GM23248 (cell line): ENCODE data around the gene CKAP4. TPM values are rescaled to one million over a fixed set of nuclear protein-coding genes. Genes with fewer than 3 reads are reported as not detected.

ENCODE experiments used
- DNase-seq: peaks from one replicate; pipeline ENCODE4 v3.0.0-alpha.2; 2015
- H2AFZ ChIP-seq: fragments of 200-600 bp; sonication (generic); 2 replicates; pipeline ENCODE4 v1.6.1; 2016; ENCODE audit warnings: antibody characterized with exemption
- H3F3A ChIP-seq: fragments of 200-600 bp; sonication (generic); 2 replicates; pipeline ENCODE4 v1.6.1; 2016; ENCODE audit warnings: mild to moderate bottlenecking, antibody characterized with exemption, mixed run types; ENCODE audit not compliant: insufficient read depth
- H3K27ac ChIP-seq: fragments of 200-600 bp; sonication (generic); 2 replicates; pipeline ENCODE4 v1.5.1; 2016; ENCODE audit warnings: mild to moderate bottlenecking
- H3K27me3 ChIP-seq: fragments of 200-600 bp; sonication (generic); replicated peaks from 2 replicates; pipeline ENCODE4 v1.6.1; 2016; ENCODE audit warnings: mild to moderate bottlenecking; ENCODE audit not compliant: insufficient read depth
- H3K36me3 ChIP-seq: fragments of 200-600 bp; sonication (generic); 2 replicates; pipeline ENCODE4 v1.6.1; 2016; ENCODE audit warnings: low read depth, mild to moderate bottlenecking
- H3K4me1 ChIP-seq: fragments of 200-600 bp; sonication (generic); 2 replicates; pipeline ENCODE4 v1.6.1; 2016; ENCODE audit warnings: mild to moderate bottlenecking; ENCODE audit not compliant: insufficient read depth
- H3K4me2 ChIP-seq: fragments of 200-600 bp; sonication (generic); one replicate; pipeline ENCODE4 v1.6.1; 2016; ENCODE audit warnings: mild to moderate bottlenecking; ENCODE audit not compliant: unreplicated experiment
- H3K4me3 ChIP-seq: fragments of 200-600 bp; sonication (generic); 2 replicates; pipeline ENCODE4 v1.5.1; 2016; ENCODE audit warnings: mild to moderate bottlenecking
- H3K79me2 ChIP-seq: fragments of 200-600 bp; sonication (generic); 2 replicates; pipeline ENCODE4 v1.6.1; 2016; ENCODE audit warnings: mild to moderate bottlenecking; ENCODE audit not compliant: insufficient read depth
- H3K9ac ChIP-seq: fragments of 200-600 bp; sonication (generic); 2 replicates; pipeline ENCODE4 v1.6.1; 2016; ENCODE audit warnings: mild to moderate bottlenecking
- H3K9me2 ChIP-seq: fragments of 200-600 bp; sonication (generic); 2 replicates; pipeline ENCODE4 v1.6.1; 2016; ENCODE audit warnings: mixed run types, mild to moderate bottlenecking, moderate library complexity; ENCODE audit not compliant: insufficient read depth
- H3K9me3 ChIP-seq: fragments of 200-600 bp; sonication (generic); one replicate; pipeline ENCODE4 v1.6.1; 2017; ENCODE audit warnings: low read depth
- H4K20me1 ChIP-seq: fragments of 200-600 bp; sonication (generic); 2 replicates; pipeline ENCODE4 v1.6.0; 2016; ENCODE audit not compliant: insufficient read depth
- EZH2 ChIP-seq: fragments of 200-600 bp; sonication (generic); IDR thresholded peaks from 2 replicates; pipeline ENCODE4 v1.6.1; 2018; ENCODE audit warnings: antibody characterized with exemption, mild to moderate bottlenecking; ENCODE audit not compliant: insufficient read depth, poor library complexity, severe bottlenecking
- EZH2phosphoT487 ChIP-seq: fragments of 200-600 bp; sonication (generic); IDR thresholded peaks from 2 replicates; pipeline ENCODE4 v1.6.1; 2018; ENCODE audit warnings: antibody characterized with exemption, moderate library complexity, mild to moderate bottlenecking, low read depth; ENCODE audit not compliant: insufficient read depth
- WGBS, 2 experiments: methylation state at CpG; one replicate each; pipeline ENCODE4 v1.1.6; 2015 to 2017; ENCODE audit warnings: low lambda C conversion rate in 2 of 2, low coverage in 1 of 2; ENCODE audit errors: missing lambda C conversion rate in 2 of 2; 5-methylcytosine and 5-hydroxymethylcytosine counted together
- in situ Hi-C: fragments of 300-500 bp; cut with MboI; formaldehyde crosslinking; loops from 2 replicates; pipeline ENCODE4 v1.15.0; 2020
- polyA plus RNA-seq: library from polyadenylated mRNA; unstranded; fragments of >200 nt; fragmentation: Nextera tagmentation; extraction: Ambion mirVana; gene quantifications from 2 replicates; pipeline ENCODE4 v1.2.1, GENCODE V29; 2016
- total RNA-seq: library from RNA; depleted of rRNA; stranded (reverse); fragments of >200 nt; shearing (Covaris generic); gene quantifications from 2 replicates; pipeline ENCODE4 v1.2.3, GENCODE V29; 2014

Gene CKAP4
- total and polyA plus RNA-seq, 2 experiments from 2014 or later: 219 to 318 TPM

DNA sequence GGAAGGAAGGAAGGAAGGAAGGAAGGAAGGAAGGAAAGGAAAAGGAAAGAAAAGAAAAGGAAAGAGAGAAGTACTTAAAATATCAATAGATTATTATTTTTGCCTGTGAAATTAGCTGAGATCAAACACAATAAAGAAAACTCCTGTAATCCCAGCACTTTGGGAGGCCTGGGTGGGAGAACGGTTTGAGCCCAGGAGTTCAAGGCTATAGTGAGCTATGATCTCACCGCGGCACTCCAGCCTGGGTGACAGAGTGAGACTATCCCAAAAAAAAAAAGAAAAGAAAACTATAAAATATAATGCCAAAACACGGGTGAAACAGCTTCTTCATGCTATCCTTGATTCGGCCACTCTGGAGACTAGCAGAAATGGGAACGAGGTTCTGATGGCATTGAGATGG lies 26.2 kb upstream of the CKAP4 start:
- WGBS, 2 experiments: 87 to 90% methylated on average over 6 of the region's 6 CpGs
- Histone ChIP-seq H3K27ac (0 out of 2 replicates have a peak overlapping the region, but pooled peaks have one; percentile 12), H3K4me3 (no peak overlapping the region), H3K79me2 (no peaks in the 10 kb centered on the region), H4K20me1 (no peaks in the 10 kb centered on the region), H3K9me3 (no peaks in the 10 kb centered on the region), H3K36me3 (no peaks in the 10 kb centered on the region), H3K27me3 (no peaks in the 10 kb centered on the region), H3K9me2 (no peaks in the 10 kb centered on the region), H3K4me2 (no peak overlapping the region), H3K4me1 (no peaks in the 10 kb centered on the region), H3K9ac (0 out of 2 replicates have a peak overlapping the region, but pooled peaks have one; percentile 3), H2AFZ (peak overlapping the region; percentile 69; the same call in 1 of the 2 replicates), H3F3A (peaks cover 6% of the 10 kb centered on the region; the same call in 1 of the 2 replicates)
- in situ Hi-C loops: no loop called here
- DNase-seq: no peak
- TF ChIP-seq EZH2phosphoT487 (no peak), EZH2 (no peak)

DNA sequence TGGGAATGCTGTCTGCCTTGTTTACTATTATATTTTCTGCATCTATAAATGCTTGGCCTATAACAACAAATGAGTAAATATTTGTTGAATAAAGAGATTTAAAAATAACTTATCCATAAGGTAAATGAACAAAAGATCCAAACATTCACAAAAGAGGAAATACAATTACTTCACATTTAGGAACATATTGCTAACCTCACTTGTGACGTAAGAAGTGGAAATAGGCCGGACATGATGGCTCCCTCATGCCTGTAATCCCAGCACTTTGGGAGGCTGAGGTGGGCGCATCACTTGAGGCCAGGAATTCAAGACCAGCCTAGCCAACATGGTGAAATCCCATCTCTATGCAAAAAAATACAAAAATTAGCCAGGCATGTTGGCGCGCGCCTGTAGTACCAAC lies 25.7 kb upstream of the CKAP4 start:
- H3K27ac ChIP-seq: no peak overlapping the region
- no peaks in the 10 kb centered on the region for H3K36me3 ChIP-seq
- H3K4me2 ChIP-seq: no peak overlapping the region
- H2AFZ ChIP-seq: no peak overlapping the region
- peaks cover 6% of the 10 kb centered on the region; the same call in 1 of the 2 replicates for H3F3A ChIP-seq
- H3K27me3 ChIP-seq: no peaks in the 10 kb centered on the region
- DNase-seq: no peak
- in situ Hi-C loops: no loop called here
- TF ChIP-seq EZH2 (no peak), EZH2phosphoT487 (no peak)
- H3K9ac ChIP-seq: no peak overlapping the region
- no peaks in the 10 kb centered on the region for H3K4me1 ChIP-seq
- H4K20me1 ChIP-seq: no peaks in the 10 kb centered on the region
- no peak overlapping the region for H3K4me3 ChIP-seq
- no peaks in the 10 kb centered on the region for H3K9me2 ChIP-seq
- WGBS, 2 experiments: 95 to 96% methylated on average over 6 of the region's 6 CpGs
- no peaks in the 10 kb centered on the region for H3K9me3 ChIP-seq
- H3K79me2 ChIP-seq: no peaks in the 10 kb centered on the region

DNA sequence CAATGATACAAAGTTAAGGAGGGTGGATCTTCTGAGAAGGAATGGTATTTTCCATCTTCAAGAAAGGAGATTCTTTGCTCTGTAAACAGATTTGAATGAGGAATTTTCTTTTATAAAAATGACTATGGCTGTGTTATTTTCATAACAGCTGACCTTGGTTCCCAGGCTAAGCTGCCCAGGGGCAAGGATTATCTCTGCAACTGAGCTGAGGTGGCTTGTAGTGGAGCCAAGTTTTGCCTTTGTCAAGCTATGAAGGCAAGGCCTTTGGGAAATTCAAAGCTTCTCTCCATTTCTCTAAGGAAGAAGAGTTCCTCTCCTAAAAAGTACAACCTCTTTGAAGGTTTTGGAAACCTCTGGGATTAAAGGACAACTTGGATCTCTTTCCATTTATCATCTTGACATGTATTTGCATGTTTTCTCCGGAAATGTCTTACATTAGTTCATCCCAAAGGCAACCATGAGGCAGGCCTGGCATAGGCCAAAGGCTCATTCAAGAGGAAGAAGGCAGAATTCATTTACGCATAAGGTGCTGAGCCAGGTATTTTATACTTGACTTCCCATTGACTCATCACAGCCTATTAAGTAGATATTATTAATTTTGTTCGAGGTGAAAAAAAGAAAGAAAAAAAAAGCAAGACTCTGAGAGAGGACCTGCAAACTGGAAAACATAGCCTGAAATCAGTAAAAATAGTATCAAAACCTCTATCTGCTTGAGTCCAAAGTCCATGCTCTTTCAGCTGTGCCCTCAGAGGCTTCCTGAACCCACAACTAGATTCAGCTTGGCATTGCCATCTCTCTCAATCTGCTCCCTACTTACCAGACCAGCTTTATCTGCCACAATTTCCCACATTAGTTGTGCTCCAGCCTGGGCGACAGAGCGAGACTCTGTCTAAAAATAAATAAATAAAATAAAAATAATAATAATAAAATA lies 24.0 kb upstream of the CKAP4 start:
- in situ Hi-C loops: no loop called here

DNA sequence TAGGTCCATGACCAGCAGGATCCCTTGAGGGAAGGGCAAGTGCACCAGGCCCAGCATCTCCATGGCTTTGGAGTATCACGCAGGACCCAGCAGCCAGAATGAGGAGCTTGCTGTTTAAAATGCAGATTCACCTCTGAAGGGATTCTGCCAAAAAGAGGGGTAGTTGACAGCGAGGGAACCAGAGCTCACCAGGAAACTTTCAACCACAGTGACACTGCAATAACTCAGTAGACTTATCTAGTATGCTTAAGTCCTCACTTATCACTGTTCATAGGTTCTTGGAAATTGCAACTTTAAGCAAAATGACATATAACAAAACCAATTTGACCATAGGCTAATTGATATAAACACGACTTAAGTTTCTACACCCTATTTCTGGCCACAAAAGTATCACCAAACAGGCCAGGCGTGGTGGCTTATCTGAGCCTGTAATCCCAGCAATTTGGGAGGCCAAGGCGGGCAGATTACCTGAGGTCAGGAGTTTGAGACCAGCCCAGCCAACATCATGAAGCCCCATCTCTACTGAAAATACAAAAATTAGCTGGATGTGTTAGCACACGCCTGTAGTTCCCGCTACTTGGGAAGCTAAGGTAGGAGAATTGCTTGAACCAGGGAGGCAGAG lies 21.4 kb upstream of the CKAP4 start:
- H2AFZ ChIP-seq: no peak overlapping the region
- no peaks in the 10 kb centered on the region for H3K9me3 ChIP-seq
- no peaks in the 10 kb centered on the region for H3K27me3 ChIP-seq
- no peaks in the 10 kb centered on the region for H3K79me2 ChIP-seq
- H3K4me1 ChIP-seq: no peaks in the 10 kb centered on the region
- no peak overlapping the region for H3K9ac ChIP-seq
- H3K27ac ChIP-seq: no peak overlapping the region
- no peak for DNase-seq
- H4K20me1 ChIP-seq: no peaks in the 10 kb centered on the region
- no peaks in the 10 kb centered on the region for H3K9me2 ChIP-seq
- no peak overlapping the region for H3K4me2 ChIP-seq
- 84% methylated on average over 7 of the region's 7 CpGs for WGBS, 2 experiments
- H3K36me3 ChIP-seq: no peaks in the 10 kb centered on the region
- H3F3A ChIP-seq: peaks cover under 1% of the 10 kb centered on the region; the same call in 1 of the 2 replicates
- TF ChIP-seq EZH2: no peak
- TF ChIP-seq EZH2phosphoT487: no peak
- in situ Hi-C loops: no loop called here
- H3K4me3 ChIP-seq: no peak overlapping the region

More for the DNA sequence above, 24.0 kb upstream of the CKAP4 start:
- H3K4me3 ChIP-seq: no peak overlapping the region
- no peaks in the 10 kb centered on the region for H4K20me1 ChIP-seq
- TF ChIP-seq EZH2 (no peak), EZH2phosphoT487 (no peak)
- no peaks in the 10 kb centered on the region for H3K27me3 ChIP-seq
- H2AFZ ChIP-seq: no peak overlapping the region
- H3K36me3 ChIP-seq: no peaks in the 10 kb centered on the region
- no peaks in the 10 kb centered on the region for H3K9me2 ChIP-seq
- no peak for DNase-seq
- H3K4me1 ChIP-seq: no peaks in the 10 kb centered on the region
- no peak overlapping the region for H3K27ac ChIP-seq
- no peak overlapping the region for H3K4me2 ChIP-seq
- WGBS, 2 experiments: 84 to 96% methylated on average over 4 to 5 of the region's 5 CpGs
- H3K79me2 ChIP-seq: no peaks in the 10 kb centered on the region
- H3K9ac ChIP-seq: no peak overlapping the region
- peaks cover 6% of the 10 kb centered on the region; the same call in 1 of the 2 replicates for H3F3A ChIP-seq
- no peaks in the 10 kb centered on the region for H3K9me3 ChIP-seq
